NB4 (cell line): ENCODE data around the gene HGF.
A peak's percentile ranks its signal among the peaks of the same experiment; 100 is the strongest.

Experiments
- DNase-seq: peaks from one replicate; pipeline ENCODE4 v3.0.0; 2010; ENCODE audit warnings: low read depth
- H3K4me3 ChIP-seq: one replicate; pipeline ENCODE4 v1.5.1; 2011; ENCODE audit warnings: mild to moderate bottlenecking, low read depth, low read length, moderate library complexity
- MYC ChIP-seq: IDR thresholded peaks from 2 replicates; pipeline ENCODE4 v1.6.1; 2011; ENCODE audit warnings: low read depth, low read length
- POLR2A ChIP-seq: IDR thresholded peaks from 2 replicates; pipeline ENCODE4 v1.6.1; 2011; ENCODE audit warnings: mild to moderate bottlenecking; ENCODE audit not compliant: insufficient read length; ENCODE audit errors: extremely low read depth
- TF ChIP-seq, protein P1 (sequence below): IDR thresholded peaks from one replicate; pipeline ENCODE4 v1.5.1; 2012; ENCODE audit warnings: low read depth, low read length
- TF ChIP-seq, protein P2 (sequence below): IDR thresholded peaks from 2 replicates; pipeline ENCODE4 v1.6.1; 2011; ENCODE audit warnings: low read depth, low read length

HGF gene

DNA sequence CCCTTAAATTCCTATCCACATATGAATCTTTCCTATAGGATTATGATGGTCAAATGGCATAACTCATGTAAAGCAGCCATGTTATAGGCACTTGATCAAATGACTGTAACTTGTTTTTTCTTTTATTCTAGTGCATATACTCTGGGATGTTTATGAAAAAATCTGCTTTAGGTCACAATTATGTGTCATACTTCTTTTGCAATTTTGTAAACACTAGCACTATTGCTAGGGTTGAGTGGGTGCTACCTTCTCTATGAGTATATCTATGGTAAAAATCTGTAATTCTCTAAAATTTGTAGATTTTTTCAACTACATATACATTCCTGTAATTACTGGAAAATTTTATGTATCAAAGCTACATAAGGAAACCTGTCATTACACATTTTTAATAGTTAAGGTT is 50.0 kb downstream of the HGF start:
- DNase-seq, result no peak
- H3K4me3 ChIP-seq, result no peak overlapping the region
- TF ChIP-seq MYC, result no peak
- TF ChIP-seq, protein P1, sequence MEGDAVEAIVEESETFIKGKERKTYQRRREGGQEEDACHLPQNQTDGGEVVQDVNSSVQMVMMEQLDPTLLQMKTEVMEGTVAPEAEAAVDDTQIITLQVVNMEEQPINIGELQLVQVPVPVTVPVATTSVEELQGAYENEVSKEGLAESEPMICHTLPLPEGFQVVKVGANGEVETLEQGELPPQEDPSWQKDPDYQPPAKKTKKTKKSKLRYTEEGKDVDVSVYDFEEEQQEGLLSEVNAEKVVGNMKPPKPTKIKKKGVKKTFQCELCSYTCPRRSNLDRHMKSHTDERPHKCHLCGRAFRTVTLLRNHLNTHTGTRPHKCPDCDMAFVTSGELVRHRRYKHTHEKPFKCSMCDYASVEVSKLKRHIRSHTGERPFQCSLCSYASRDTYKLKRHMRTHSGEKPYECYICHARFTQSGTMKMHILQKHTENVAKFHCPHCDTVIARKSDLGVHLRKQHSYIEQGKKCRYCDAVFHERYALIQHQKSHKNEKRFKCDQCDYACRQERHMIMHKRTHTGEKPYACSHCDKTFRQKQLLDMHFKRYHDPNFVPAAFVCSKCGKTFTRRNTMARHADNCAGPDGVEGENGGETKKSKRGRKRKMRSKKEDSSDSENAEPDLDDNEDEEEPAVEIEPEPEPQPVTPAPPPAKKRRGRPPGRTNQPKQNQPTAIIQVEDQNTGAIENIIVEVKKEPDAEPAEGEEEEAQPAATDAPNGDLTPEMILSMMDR, result no peak
- TF ChIP-seq POLR2A, result no peak
- TF ChIP-seq, protein P2, sequence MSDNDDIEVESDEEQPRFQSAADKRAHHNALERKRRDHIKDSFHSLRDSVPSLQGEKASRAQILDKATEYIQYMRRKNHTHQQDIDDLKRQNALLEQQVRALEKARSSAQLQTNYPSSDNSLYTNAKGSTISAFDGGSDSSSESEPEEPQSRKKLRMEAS, result no peak

DNA sequence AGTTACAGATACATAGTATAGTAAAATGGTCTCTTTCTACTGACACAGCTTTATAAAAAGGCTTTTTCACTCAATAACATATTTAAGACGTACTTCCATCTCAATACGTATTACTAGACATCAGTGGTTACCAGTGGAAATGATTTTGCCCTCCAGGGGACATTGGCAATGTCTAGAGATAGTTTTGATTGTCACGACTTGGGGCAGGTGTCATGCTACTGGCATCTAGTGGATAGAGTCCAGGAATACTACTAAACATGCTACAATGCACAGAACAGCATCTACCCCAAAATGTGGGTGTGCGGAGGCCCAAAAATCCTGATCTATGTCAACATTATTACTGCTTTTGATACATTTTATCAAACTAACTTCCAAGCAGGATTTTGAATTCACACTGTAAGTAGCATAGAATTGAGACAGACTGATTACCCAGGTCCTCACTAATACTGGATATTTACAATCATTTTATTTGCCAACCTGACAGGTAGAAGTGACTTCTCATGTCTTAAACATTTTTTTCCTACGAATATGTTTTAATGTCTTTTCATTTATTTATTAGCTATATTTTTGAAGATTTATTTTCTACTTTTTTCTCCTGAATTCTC is 53.8 kb downstream of the HGF start:
- peak; percentile 27 for DNase-seq
- no peak overlapping the region for H3K4me3 ChIP-seq
- TF ChIP-seq, protein P1, result no peak
- TF ChIP-seq, protein P2, result no peak
- TF ChIP-seq MYC, result no peak
- no peak for TF ChIP-seq POLR2A

DNA sequence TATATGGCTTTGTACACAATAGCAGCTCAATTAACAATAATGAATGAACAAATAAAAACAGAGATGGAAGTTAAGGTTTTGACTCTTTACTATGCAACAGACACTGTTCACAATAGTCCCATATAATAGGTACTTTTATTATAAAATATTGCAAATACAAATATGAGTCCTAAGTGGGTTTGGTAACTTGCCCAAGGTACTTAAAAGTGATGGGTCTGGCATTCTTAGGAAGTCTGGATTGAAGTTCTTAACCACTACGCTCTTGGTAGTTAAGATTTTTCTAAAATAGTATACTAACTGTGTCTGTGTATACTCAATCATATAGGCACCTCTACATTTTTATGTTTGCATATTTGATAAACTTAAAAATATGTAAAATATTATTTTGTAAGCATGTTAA is 55.5 kb downstream of the HGF start:
- TF ChIP-seq, protein P2, result no peak
- TF ChIP-seq, protein P1, result no peak
- TF ChIP-seq MYC, result no peak
- no peak for TF ChIP-seq POLR2A
- DNase-seq, result no peak
- H3K4me3 ChIP-seq, result no peak overlapping the region

DNA sequence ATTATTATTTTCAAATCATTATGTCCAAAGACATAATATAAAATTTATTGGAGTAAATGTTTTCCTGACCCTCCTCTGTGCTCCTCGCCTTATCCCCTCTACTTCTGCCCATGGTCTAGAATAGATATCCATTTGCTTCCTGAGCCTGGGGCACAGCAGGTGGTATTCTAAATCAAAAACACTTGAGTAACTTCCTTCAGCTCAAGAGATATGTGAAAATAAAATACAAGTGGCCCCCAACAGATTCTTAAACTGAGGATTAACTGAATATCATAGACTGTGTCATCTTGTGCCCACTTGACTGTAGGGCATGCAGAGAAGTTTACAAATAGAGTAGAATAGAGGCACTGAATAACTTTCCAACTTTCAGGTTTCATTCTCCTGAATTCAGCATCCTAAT is 59.1 kb downstream of the HGF start:
- TF ChIP-seq, protein P1, result no peak
- TF ChIP-seq MYC, result no peak
- DNase-seq, result no peak
- no peak overlapping the region for H3K4me3 ChIP-seq

DNA sequence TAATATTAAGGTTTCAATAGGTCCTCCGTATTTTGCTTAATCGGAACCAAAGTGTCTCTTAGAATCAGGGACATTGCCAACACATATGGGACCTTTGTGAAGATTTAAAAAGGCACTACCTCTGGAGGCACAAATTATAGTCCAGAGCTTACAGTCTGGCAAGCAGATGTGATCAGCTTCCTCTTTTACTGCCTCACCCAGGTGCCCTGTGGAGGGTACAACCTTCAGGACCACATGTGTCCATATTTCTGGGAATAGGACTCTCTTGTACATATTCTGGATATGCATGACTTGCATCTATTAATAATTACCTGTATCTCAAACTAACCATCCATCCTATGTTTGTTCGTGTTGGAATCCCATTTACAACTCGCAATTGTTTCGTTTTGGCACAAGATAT is 60.0 kb downstream of the HGF start:
- H3K4me3 ChIP-seq, result no peak overlapping the region
- no peak for TF ChIP-seq POLR2A
- no peak for TF ChIP-seq MYC
- TF ChIP-seq, protein P1, result no peak
- no peak for DNase-seq

DNA sequence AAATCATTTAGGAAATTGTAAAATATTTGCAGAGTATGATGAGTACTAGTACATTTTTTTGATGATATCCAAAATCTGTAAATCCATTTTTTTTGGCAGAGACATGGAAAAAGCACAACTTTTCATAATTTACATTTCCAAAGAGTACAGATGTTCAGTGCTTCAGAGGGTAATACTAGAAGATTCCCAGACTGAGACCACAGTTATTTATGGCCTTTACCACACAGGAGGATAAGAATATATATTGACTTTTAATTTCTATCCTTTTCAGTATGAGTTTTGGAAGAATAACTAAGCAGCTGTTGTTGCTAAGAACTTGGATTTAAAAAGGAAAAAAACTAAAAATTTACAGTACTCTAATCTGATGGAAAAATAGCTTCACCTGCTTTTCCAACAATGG is 61.9 kb downstream of the HGF start:
- DNase-seq, result no peak
- no peak overlapping the region for H3K4me3 ChIP-seq
- TF ChIP-seq, protein P2, result no peak
- no peak for TF ChIP-seq POLR2A
- no peak for TF ChIP-seq MYC
- TF ChIP-seq, protein P1, result no peak
